ENCODE data around the gene RGS12. TPM values are rescaled to one million over a fixed set of nuclear protein-coding genes. Genes with fewer than 3 reads are reported as not detected.

Gene RGS12
- total and polyA plus RNA-seq, 2 experiments from 2014 or later: 40.1 to 45.0 TPM

DNA sequence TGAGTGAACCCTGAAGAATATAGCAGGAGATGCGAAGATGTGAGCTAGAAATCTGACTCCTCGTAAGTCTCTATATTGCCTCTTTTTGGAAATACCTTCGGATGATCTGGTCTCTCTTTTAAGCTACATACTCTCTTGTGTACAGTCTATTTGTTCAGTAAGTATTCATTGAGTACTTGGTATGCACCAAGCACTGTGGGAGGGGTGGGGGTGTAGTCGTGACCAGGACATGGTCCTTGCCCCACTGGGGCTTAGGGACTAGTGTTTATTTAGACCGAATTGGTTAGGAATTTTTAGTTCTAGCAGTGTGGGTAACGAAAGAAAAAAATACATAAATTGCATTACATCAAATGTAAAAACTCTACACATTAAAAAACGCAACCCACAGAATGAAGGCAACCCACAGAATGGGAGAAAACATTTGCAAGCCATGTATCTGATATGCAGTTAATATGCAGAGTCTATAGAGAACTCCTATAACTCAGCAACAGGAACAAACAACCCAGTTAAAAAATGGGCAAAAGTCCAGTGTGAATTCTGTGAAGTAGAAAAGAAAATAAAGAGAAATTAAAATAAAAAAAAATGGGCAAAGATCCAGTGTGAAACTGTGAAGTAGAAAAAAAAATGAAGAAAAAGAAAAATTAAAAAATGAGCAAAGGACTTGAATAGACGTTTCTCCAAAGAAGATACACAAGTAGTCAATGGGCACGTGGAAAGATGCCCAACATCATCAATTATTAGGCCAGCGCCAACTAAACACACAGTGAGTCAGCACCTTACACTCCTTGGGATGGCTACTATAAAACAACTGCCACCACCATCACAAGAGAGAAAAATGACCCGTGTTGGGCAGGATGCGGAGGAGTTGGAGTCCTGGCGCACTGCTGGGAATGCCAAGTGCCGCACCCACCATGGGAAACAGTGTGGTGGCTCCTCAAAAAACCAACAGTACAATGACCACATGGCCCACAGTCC is 43.8 kb downstream of the RGS12 start:
- DNase-seq (ENCODE audit: low read depth in 1 of 2, low spot score in 1 of 2): no peak
- Histone ChIP-seq H3K9me3 (ENCODE audit: low read depth) (no peaks in the 10 kb centered on the region), H3K36me3 (no peaks in the 10 kb centered on the region), H3K4me1 (ENCODE audit: low read depth) (no peaks in the 10 kb centered on the region), H3K27me3 (no peaks in the 10 kb centered on the region), H3K27ac (no peak overlapping the region), H3K4me3 (no peak overlapping the region)
- TF ChIP-seq, protein P1, sequence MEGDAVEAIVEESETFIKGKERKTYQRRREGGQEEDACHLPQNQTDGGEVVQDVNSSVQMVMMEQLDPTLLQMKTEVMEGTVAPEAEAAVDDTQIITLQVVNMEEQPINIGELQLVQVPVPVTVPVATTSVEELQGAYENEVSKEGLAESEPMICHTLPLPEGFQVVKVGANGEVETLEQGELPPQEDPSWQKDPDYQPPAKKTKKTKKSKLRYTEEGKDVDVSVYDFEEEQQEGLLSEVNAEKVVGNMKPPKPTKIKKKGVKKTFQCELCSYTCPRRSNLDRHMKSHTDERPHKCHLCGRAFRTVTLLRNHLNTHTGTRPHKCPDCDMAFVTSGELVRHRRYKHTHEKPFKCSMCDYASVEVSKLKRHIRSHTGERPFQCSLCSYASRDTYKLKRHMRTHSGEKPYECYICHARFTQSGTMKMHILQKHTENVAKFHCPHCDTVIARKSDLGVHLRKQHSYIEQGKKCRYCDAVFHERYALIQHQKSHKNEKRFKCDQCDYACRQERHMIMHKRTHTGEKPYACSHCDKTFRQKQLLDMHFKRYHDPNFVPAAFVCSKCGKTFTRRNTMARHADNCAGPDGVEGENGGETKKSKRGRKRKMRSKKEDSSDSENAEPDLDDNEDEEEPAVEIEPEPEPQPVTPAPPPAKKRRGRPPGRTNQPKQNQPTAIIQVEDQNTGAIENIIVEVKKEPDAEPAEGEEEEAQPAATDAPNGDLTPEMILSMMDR (IDR thresholded peaks at IDR 0.05; ENCODE audit: low read depth, low read length): no peak

DNA sequence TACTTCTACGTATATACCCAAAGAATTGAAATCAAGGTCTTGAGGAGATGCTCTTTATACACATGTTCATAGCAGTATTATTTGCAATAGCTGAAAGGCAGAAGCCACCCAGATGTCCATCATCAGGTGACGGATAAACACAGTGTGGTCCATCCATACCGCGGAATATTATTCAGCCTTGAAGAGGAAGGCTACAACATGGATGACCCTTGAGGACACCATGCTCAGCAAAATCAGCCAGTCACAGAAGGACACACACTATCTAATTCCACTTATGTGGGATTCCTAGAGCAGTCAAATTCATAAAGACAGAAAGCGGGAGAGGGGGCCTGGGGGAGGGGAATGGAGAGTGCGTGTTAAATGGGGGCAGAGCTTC is 44.5 kb downstream of the RGS12 start:
- H3K27me3 ChIP-seq: no peaks in the 10 kb centered on the region
- TF ChIP-seq, protein P1 (IDR thresholded peaks at IDR 0.05; ENCODE audit: low read depth, low read length): no peak
- H3K4me3 ChIP-seq: no peak overlapping the region
- H3K9me3 ChIP-seq (ENCODE audit: low read depth): no peaks in the 10 kb centered on the region
- no peaks in the 10 kb centered on the region for H3K36me3 ChIP-seq
- no peak overlapping the region for H3K27ac ChIP-seq
- DNase-seq (ENCODE audit: low read depth in 1 of 2, low spot score in 1 of 2): no peak
- no peaks in the 10 kb centered on the region for H3K4me1 ChIP-seq (ENCODE audit: low read depth)

DNA sequence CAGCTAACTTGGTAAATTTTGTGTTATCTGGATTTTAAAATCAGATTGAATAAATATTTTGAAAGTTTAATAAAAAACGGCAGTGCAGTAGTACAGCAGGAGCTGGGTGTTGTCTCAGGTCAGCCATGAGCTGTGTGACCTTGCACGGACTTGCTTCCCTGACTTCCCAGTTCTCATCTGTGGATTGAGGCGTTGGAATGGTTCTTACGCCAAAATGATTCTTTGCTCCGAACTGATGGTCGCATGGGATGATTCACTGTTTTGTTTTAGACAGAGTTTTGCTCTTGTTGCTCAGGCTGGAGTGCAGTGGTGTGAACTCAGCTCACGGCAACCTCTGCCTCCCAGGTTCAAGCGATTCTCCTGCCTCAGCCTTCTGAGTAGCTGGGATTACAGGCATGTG is 45.0 kb downstream of the RGS12 start:
- no peak overlapping the region for H3K4me3 ChIP-seq
- no peaks in the 10 kb centered on the region for H3K27me3 ChIP-seq
- no peak for DNase-seq (ENCODE audit: low read depth in 1 of 2, low spot score in 1 of 2)
- no peaks in the 10 kb centered on the region for H3K36me3 ChIP-seq
- no peaks in the 10 kb centered on the region for H3K9me3 ChIP-seq (ENCODE audit: low read depth)
- H3K4me1 ChIP-seq (ENCODE audit: low read depth): no peaks in the 10 kb centered on the region
- TF ChIP-seq, protein P1 (IDR thresholded peaks at IDR 0.05; ENCODE audit: low read depth, low read length): no peak
- no peak overlapping the region for H3K27ac ChIP-seq

DNA sequence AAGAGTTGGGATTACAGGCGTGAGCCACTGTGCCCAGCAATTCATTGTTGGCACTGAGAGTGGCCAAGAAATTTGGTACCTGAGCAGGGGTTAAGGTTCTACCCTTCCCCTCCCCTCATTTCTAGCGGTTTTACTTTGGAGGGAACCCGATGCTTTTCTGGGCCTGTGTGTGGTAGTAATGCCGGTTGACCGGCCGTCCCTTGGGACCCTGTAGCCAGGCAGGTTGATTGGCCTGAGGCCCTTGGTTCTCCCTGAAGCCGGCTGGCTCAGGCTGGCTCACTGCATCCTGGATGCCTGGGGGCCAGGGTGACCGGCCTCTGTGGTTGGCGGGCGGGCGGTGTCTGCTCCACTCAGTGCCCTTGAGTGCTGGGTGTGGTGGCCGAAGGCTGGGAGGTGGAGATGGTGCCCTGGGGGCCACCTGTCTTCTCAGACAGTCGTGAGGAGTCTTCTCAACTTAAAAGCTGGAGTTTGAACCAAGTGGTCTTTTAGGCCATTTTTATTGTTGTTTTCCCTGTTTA is 45.6 kb downstream of the RGS12 start:
- Histone ChIP-seq H3K4me3 (no peak overlapping the region), H3K9me3 (ENCODE audit: low read depth) (no peaks in the 10 kb centered on the region), H3K27me3 (no peaks in the 10 kb centered on the region), H3K27ac (no peak overlapping the region), H3K36me3 (peaks cover 4% of the 10 kb centered on the region), H3K4me1 (ENCODE audit: low read depth) (no peaks in the 10 kb centered on the region)
- DNase-seq (ENCODE audit: low read depth in 1 of 2, low spot score in 1 of 2): no peak
- TF ChIP-seq, protein P1 (IDR thresholded peaks at IDR 0.05; ENCODE audit: low read depth, low read length): no peak

DNA sequence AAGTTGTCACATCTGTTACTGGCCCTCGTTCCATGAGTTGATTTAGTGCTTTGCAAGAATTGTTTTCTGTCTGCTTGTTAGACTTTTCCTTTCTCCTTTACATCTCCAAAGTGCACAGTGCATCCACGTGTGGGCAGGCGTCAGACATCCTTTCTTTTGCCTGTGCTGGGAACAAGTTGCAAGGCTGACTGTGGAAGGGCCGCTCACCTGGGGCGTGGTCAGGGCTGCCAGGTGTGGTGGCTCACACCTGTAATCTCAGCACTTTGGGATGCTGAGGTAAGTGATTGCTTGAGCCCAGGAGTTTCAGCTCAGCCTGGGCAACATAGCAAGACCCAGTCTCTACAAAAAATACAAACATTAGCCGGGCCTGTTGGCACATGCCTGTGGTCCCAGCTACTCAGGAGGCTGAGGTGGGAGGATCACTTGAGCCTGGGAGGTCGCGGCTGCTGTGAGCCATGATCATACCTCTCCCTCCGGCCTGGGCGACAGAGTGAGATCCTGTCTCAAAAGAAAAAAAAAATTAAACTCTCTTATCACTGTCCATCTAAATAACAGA is 46.2 kb downstream of the RGS12 start:
- TF ChIP-seq, protein P1 (IDR thresholded peaks at IDR 0.05; ENCODE audit: low read depth, low read length): no peak
- no peak overlapping the region for H3K4me3 ChIP-seq
- no peaks in the 10 kb centered on the region for H3K27me3 ChIP-seq
- no peaks in the 10 kb centered on the region for H3K9me3 ChIP-seq (ENCODE audit: low read depth)
- peaks cover 4% of the 10 kb centered on the region for H3K36me3 ChIP-seq
- H3K4me1 ChIP-seq (ENCODE audit: low read depth): no peaks in the 10 kb centered on the region
- no peak for DNase-seq (ENCODE audit: low read depth in 1 of 2, low spot score in 1 of 2)
- H3K27ac ChIP-seq: no peak overlapping the region

Data from cardiac muscle cell (in vitro differentiated cells and primary cell).